Stimulated activated CD4-positive, alpha-beta T cell treated with anti-CD3 and anti-CD28 coated beads, Interleukin-15, amount 100 ng/mL, for 48 hours (primary cell): ENCODE measurements around the gene TNIP1.

Experiments used
- DNase-seq, 2 donors: peaks; one replicate each; pipeline ENCODE4 v3.0.0-alpha.2; 2020; ENCODE audit warnings: low read depth in 2 of 2

TNIP1 gene

GRCh38 chr5:151001436-151001835 is 79.4 kb downstream of the TNIP1 start:
- DNase-seq, result no peak

GRCh38 chr5:150999704-151000442 is 81.0 kb downstream of the TNIP1 start:
- DNase-seq, result no peak

- DNase-seq, result no peak
Observed at GRCh38 chr5:150993826-150994412, 86.9 kb downstream of the TNIP1 start.

- no peak for DNase-seq
Observed at GRCh38 chr5:150993422-150993821, 87.4 kb downstream of the TNIP1 start.

GRCh38 chr5:150992705-150993104 is 88.1 kb downstream of the TNIP1 start:
- DNase-seq, result no peak

- DNase-seq, result no peak
Observed at GRCh38 chr5:150989695-150990094, 91.1 kb downstream of the TNIP1 start.

GRCh38 chr5:150987746-150988145 is 93.1 kb downstream of the TNIP1 start:
- DNase-seq, result no peak
